Caco-2 (cell line): ENCODE results near the gene TMEM208. TPM values are rescaled to one million over a fixed set of nuclear protein-coding genes. Genes with fewer than 3 reads are reported as not detected.

Source experiments
- BruUV-seq: library from RNA; stranded (reverse); fragments of 400-500 nt; replicated peaks from 2 replicates; lab custom pipeline; 2021; lab: Mats Ljungman, UMichigan
- CTCF ChIA-PET: fragments of 300-600 bp; sonication (Branson Sonifier 250); formaldehyde crosslinking; loops from one replicate; lab custom pipeline; 2022; ENCODE audit warnings: antibody characterized with exemption; lab: Charles Lee
- POLR2A ChIA-PET: fragments of 300-600 bp; sonication (Branson Sonifier 250); formaldehyde crosslinking; loops from one replicate; lab custom pipeline; 2022; ENCODE audit warnings: antibody characterized with exemption; lab: Charles Lee
- DNase-seq, 2 experiments: peaks; one replicate each; pipeline versions ENCODE4 v3.0.0 to v3.0.0-alpha.2; 2020 to 2022
- H3K27me3 ChIP-seq: replicated peaks from 2 replicates; pipeline ENCODE4 v1.6.0; 2011; ENCODE audit warnings: low read length; ENCODE audit not compliant: control insufficient read depth, insufficient read depth
- H3K36me3 ChIP-seq: 2 replicates; pipeline ENCODE4 v1.5.1; 2011; ENCODE audit warnings: low read length; ENCODE audit not compliant: control insufficient read depth, insufficient read depth
- H3K4me1 ChIP-seq: fragments of 250-450 bp; sonication (Bioruptor Pico); 2 replicates; pipeline ENCODE4 v1.5.1; 2020; ENCODE audit warnings: mild to moderate bottlenecking
- H3K4me3 ChIP-seq: 2 replicates; pipeline ENCODE4 v1.5.1; 2011; ENCODE audit warnings: low read depth, mild to moderate bottlenecking, control low read depth, low read length
- H3K9me3 ChIP-seq: fragments of 250-450 bp; sonication (Bioruptor Pico); 2 replicates; pipeline ENCODE4 v1.5.1; 2020; ENCODE audit warnings: mild to moderate bottlenecking, moderate library complexity
- H3K27ac Mint-ChIP-seq: one replicate; pipeline ENCODE4 v1.8.0; 2022; ENCODE audit warnings: mixed read lengths; ENCODE audit not compliant: unreplicated experiment
- H3K27me3 Mint-ChIP-seq: one replicate; pipeline ENCODE4 v1.8.0; 2022; ENCODE audit warnings: mixed read lengths; ENCODE audit not compliant: insufficient read depth, unreplicated experiment
- H3K36me3 Mint-ChIP-seq: one replicate; pipeline ENCODE4 v1.8.0; 2022; ENCODE audit warnings: mild to moderate bottlenecking, mixed read lengths; ENCODE audit not compliant: insufficient read depth, unreplicated experiment
- H3K4me1 Mint-ChIP-seq: one replicate; pipeline ENCODE4 v1.8.0; 2022; ENCODE audit warnings: low read depth, mixed read lengths; ENCODE audit not compliant: unreplicated experiment
- H3K4me3 Mint-ChIP-seq: one replicate; pipeline ENCODE4 v1.8.0; 2022; ENCODE audit warnings: mild to moderate bottlenecking, moderate library complexity, mixed read lengths; ENCODE audit not compliant: unreplicated experiment
- H3K9me3 Mint-ChIP-seq: one replicate; pipeline ENCODE4 v1.8.0; 2022; ENCODE audit warnings: mixed read lengths; ENCODE audit not compliant: unreplicated experiment
- CTCF ChIP-seq, 2 experiments: fragments of 200-600 bp in 1 of 2; IDR thresholded peaks; 1 replicate in 1 of 2; 2 replicates in 1 of 2; pipeline versions ENCODE4 v1.5.1 to v1.8.0; 2011 to 2022; ENCODE audit warnings: antibody characterized with exemption in 1 of 2, control low read depth in 1 of 2, inconsistent platforms in 1 of 2, low read depth in 1 of 2, low read length in 1 of 2, mild to moderate bottlenecking in 1 of 2, moderate library complexity in 1 of 2; ENCODE audit not compliant: insufficient read depth in 1 of 2, severe bottlenecking in 1 of 2, unreplicated experiment in 1 of 2
- intact Hi-C: fragments of 100-400 bp; cut with micrococcal nuclease; formaldehyde crosslinking; loops from one replicate; pipeline ENCODE4 v1.10.0; 2022; ENCODE audit not compliant: unreplicated experiment
- total RNA-seq: library from RNA; stranded (reverse); gene quantifications from 2 replicates; pipeline ENCODE4 v1.2.3, GENCODE V29; 2022

The TMEM208 gene
- total RNA-seq, 1 experiment from 2014 or later = 69.7 TPM

GRCh38 chr16:67245674-67246080 is 18.7 kb downstream of the TMEM208 start:
- CTCF ChIA-PET = interaction anchor here (0.6 to 4.2 kb wide), 11 partner anchors 12 to 696 kb away, joined by 3 to 51 read pairs (median 7); partner anchors contain the start of genes E2F4, ELMO3 and HSD11B2
- Histone ChIP-seq H3K9me3 (no peaks in the 10 kb centered on the region), H3K4me3 (peak overlapping the region; percentile 72), H3K36me3 (no peaks in the 10 kb centered on the region), H3K4me1 (peaks cover 42% of the 10 kb centered on the region), H3K27me3 (peaks cover 6% of the 10 kb centered on the region)
- intact Hi-C loops = loop anchor here (1.0 to 2.0 kb wide), 2 partner anchors 18 to 53 kb away; partner anchors contain the start of genes E2F4 and TMEM208
- Mint-ChIP-seq H3K27ac (peak overlapping the region; percentile 87), H3K4me1 (peaks cover 51% of the 10 kb centered on the region), H3K9me3 (no peaks in the 10 kb centered on the region), H3K4me3 (peak overlapping the region; percentile 95), H3K27me3 (peaks cover 18% of the 10 kb centered on the region), H3K36me3 (peaks cover 36% of the 10 kb centered on the region)
- DNase-seq = no peak
- POLR2A ChIA-PET = interaction anchor here (0.9 to 3.5 kb wide), 5 partner anchors 17 to 75 kb away, joined by 3 to 55 read pairs (median 7); partner anchors contain the start of genes ELMO3, NOL3 and TMEM208
- BruUV-seq = no TSS peak
- no peak for TF ChIP-seq CTCF (IDR thresholded peaks at IDR 0.05; ENCODE audit: insufficient read depth in 1 of 2, low read depth in 1 of 2, low read length in 1 of 2, severe bottlenecking in 1 of 2, unreplicated experiment in 1 of 2)

- Mint-ChIP-seq H3K4me1 (peaks cover 48% of the 10 kb centered on the region), H3K9me3 (no peaks in the 10 kb centered on the region), H3K27ac (peak overlapping the region; percentile 87), H3K27me3 (peaks cover 18% of the 10 kb centered on the region), H3K4me3 (peak overlapping the region; percentile 95), H3K36me3 (peaks cover 36% of the 10 kb centered on the region)
- Histone ChIP-seq H3K4me1 (peaks cover 36% of the 10 kb centered on the region), H3K27me3 (peaks cover 6% of the 10 kb centered on the region), H3K36me3 (no peaks in the 10 kb centered on the region), H3K4me3 (peak overlapping the region; percentile 72), H3K9me3 (no peaks in the 10 kb centered on the region)
- no TSS peak for BruUV-seq
- POLR2A ChIA-PET = interaction anchor here (0.6 to 3.5 kb wide), 23 partner anchors 8 to 950 kb away, joined by 3 to 55 read pairs (median 4); partner anchors contain the start of genes ATP6V0D1, ELMO3, HSD11B2 and NOL3
- intact Hi-C loops = loop anchor here (1.0 to 2.0 kb wide), 2 partner anchors 19 to 53 kb away; partner anchors contain the start of genes E2F4 and TMEM208
- peak; percentile 50 to 68 for TF ChIP-seq CTCF (IDR thresholded peaks at IDR 0.05; ENCODE audit: insufficient read depth in 1 of 2, low read depth in 1 of 2, low read length in 1 of 2, severe bottlenecking in 1 of 2, unreplicated experiment in 1 of 2)
- peak; percentile 93 to 94 for DNase-seq
- CTCF ChIA-PET = interaction anchor here (0.6 to 4.2 kb wide), 35 partner anchors 12 to 746 kb away, joined by 3 to 51 read pairs (median 4); partner anchors contain the start of genes CES3, E2F4, ELMO3 and GFOD2
Measured at GRCh38 chr16:67246081-67246755, 19.3 kb downstream of the TMEM208 start.

- Mint-ChIP-seq H3K36me3 (peaks cover 36% of the 10 kb centered on the region), H3K9me3 (no peaks in the 10 kb centered on the region), H3K27me3 (peaks cover 18% of the 10 kb centered on the region), H3K4me3 (peak overlapping the region; percentile 95), H3K27ac (peak overlapping the region; percentile 87), H3K4me1 (peaks cover 42% of the 10 kb centered on the region)
- peak; percentile 97 to 99 for DNase-seq
- POLR2A ChIA-PET = interaction anchor here (0.6 to 3.5 kb wide), 32 partner anchors 9 to 949 kb away, joined by 3 to 55 read pairs (median 4); partner anchors contain the start of genes ATP6V0D1, HSD11B2, NOL3 and PDP2
- Histone ChIP-seq H3K36me3 (no peaks in the 10 kb centered on the region), H3K9me3 (no peaks in the 10 kb centered on the region), H3K4me1 (peaks cover 31% of the 10 kb centered on the region), H3K4me3 (peak overlapping the region; percentile 72), H3K27me3 (peaks cover 6% of the 10 kb centered on the region)
- intact Hi-C loops = loop anchor here (1.0 to 2.0 kb wide), 2 partner anchors 19 to 54 kb away; partner anchors contain the start of genes E2F4 and TMEM208
- peak; percentile 36 to 52 for TF ChIP-seq CTCF (IDR thresholded peaks at IDR 0.05; ENCODE audit: insufficient read depth in 1 of 2, low read depth in 1 of 2, low read length in 1 of 2, severe bottlenecking in 1 of 2, unreplicated experiment in 1 of 2)
- BruUV-seq = no TSS peak
- CTCF ChIA-PET = interaction anchor here (0.6 to 4.2 kb wide), 41 partner anchors 13 to 745 kb away, joined by 3 to 51 read pairs (median 4); partner anchors contain the start of genes CES3, E2F4, ELMO3 and GFOD2
Measured at GRCh38 chr16:67246756-67247191, 19.8 kb downstream of the TMEM208 start.
